Erythroblast (primary cell): Measurements from ENCODE around the gene SLC29A3.

Experiments used
- GATA1 ChIP-seq: IDR thresholded peaks from 2 replicates; pipeline ENCODE4 v1.6.1; 2011; ENCODE audit warnings: low read depth, mild to moderate bottlenecking, control low read depth, low read length, moderate library complexity
- POLR2A ChIP-seq: IDR thresholded peaks from 2 replicates; pipeline ENCODE4 v1.6.1; 2011; ENCODE audit warnings: mild to moderate bottlenecking, low read length

GRCh38 chr10:71337219-71337701, 18.2 kb downstream of the SLC29A3 start:
- TF ChIP-seq POLR2A (no peak), GATA1 (no peak)
